ENCODE measurements around the gene SUSD2.
"Not testable (repeated sequence)": the region's sequence is repeated elsewhere in the genome, so short reads cannot be mapped to it uniquely, and the experiment has no call there.

Gene SUSD2

DNA sequence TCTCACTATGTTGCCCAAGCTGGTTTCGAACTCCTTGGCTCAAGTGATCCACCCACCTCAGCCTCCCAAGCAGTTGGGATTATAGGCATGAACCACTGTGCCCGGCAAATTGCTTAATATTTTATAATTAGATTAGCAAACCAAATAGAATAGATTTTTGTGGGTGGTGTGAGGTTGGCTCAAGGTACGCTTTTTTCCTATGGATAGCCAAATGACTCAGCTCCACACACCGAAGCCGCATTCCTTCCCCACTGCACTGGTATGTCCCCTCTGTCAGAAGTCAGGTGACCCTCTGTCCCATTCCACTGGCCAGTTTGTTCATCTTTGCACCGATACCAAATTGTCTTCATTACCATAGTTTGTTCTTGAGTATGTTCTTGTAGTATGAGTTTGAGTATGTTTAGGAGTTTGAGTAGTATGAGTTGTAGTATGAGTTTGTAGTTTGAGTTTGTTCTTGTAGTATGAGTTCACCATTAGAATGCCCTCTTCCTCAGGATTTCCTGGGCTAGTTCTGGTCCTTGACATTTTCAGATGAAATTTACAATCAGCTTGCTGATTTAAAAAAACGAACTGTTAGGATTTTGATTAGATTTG, 19.4 kb downstream of the SUSD2 start:
- H3K4me3 ChIP-seq (ENCODE audit: low read depth, low read length): no peak overlapping the region
- TF ChIP-seq, protein P1, sequence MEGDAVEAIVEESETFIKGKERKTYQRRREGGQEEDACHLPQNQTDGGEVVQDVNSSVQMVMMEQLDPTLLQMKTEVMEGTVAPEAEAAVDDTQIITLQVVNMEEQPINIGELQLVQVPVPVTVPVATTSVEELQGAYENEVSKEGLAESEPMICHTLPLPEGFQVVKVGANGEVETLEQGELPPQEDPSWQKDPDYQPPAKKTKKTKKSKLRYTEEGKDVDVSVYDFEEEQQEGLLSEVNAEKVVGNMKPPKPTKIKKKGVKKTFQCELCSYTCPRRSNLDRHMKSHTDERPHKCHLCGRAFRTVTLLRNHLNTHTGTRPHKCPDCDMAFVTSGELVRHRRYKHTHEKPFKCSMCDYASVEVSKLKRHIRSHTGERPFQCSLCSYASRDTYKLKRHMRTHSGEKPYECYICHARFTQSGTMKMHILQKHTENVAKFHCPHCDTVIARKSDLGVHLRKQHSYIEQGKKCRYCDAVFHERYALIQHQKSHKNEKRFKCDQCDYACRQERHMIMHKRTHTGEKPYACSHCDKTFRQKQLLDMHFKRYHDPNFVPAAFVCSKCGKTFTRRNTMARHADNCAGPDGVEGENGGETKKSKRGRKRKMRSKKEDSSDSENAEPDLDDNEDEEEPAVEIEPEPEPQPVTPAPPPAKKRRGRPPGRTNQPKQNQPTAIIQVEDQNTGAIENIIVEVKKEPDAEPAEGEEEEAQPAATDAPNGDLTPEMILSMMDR (IDR thresholded peaks at IDR 0.05; ENCODE audit: low read depth, low read length, missing control alignments): no peak
- no peak for DNase-seq (ENCODE audit: low read depth)

DNA sequence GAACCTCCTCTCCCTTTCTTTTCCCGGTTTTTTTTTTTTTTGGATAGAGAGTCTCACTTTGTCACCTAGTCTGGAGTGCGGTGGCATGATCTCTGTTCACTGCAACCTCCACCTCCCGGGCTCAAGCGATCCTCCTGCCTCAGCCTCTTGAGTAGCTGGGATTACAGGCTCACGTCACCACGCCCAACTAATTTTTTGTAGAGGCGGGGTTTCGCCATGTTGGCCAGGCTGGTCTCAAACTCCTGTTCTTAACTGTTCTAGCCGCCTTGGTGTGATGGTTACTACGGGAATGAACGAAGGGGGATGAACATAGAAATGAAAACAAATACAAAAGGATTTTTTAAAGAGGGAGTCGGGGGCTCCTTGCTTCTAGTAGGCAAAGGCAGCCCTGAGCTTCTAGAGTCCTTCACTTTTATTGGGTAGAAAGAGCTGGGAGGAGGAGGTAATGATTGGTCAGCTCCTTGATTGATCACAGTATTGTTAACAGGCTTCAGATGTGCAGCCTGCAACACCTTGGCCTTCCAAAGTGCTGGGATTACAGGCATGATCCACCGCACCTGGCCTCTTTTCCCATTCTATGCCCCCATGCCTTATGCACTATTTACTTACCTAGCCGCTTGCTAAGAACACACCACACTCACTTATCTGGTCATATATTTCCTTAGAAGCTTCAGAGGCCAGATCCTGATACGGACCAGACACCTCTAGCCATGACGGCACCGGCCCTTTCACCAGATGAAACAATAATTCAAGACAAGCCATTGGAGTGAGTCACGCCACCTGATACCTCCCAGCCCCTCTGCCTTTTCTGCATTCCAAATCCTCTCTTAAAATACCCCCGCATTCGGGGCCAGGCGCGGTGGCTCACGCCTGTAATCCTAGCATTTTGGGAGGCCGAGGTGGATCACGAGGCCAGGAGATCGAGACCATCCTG, 20.7 kb downstream of the SUSD2 start:
- TF ChIP-seq, protein P1 (IDR thresholded peaks at IDR 0.05; ENCODE audit: low read depth, low read length, missing control alignments): no peak
- DNase-seq (ENCODE audit: low read depth): no peak
- no peak overlapping the region for H3K4me3 ChIP-seq (ENCODE audit: low read depth, low read length)

DNA sequence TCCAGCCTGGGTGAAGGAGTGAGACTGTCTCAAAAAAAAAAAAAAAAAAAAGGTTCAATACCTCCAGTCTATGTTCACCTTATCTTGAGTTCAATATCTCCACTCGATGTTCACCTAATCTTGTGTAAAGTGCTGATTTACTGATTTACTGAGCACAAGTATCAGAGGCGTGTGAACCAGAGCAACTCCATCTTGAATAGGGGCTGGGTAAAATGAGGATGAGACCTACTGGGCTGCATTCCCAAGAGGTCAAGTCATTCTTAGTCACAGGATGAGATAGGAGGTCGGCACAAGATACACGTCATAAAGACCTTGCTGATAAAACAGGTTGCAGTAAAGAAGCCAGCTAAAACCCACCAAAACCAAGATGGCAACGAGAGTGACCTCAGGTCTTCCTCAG, 22.6 kb downstream of the SUSD2 start:
- not testable (repeated sequence) for DNase-seq (ENCODE audit: low read depth); H3K4me3 ChIP-seq (ENCODE audit: low read depth, low read length)

DNA sequence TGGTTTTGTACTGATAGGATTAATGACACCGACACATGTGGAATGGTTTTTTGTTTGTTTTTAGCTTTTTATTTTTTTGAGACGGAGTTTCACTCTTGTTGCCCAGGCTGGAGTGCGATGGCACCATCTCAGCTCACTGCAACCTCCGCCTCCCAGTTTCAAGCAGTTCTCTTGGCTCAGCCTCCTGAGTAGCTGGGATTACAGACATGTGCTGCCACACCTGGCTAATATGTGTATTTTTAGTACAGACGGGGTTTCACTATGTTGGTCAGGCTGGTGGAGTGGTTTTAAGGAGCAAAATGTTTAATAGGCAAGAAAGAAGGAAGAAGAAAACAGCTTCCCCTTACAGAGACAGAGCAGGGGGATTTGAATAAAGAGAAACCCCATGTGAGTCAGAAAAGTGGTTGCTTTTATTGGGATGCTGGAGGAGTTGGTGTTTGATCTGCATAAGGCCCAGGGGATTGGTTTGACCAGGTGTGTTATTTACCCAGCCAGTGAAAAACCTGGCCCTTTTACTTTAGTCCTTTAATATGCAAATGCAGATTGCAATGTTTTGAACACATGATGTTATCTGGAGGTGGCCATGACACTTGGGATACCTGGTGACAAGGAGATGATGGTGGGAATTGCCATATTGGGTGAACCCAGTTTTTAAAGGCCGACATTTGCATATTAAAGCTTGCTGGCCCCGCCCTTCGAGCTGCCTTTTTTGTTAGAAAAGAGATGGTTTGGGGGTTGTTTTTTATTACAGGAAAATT, 24.3 kb downstream of the SUSD2 start:
- TF ChIP-seq, protein P1 (IDR thresholded peaks at IDR 0.05; ENCODE audit: low read depth, low read length, missing control alignments): no peak
- H3K4me3 ChIP-seq (ENCODE audit: low read depth, low read length): no peak overlapping the region
- DNase-seq (ENCODE audit: low read depth): no peak

DNA sequence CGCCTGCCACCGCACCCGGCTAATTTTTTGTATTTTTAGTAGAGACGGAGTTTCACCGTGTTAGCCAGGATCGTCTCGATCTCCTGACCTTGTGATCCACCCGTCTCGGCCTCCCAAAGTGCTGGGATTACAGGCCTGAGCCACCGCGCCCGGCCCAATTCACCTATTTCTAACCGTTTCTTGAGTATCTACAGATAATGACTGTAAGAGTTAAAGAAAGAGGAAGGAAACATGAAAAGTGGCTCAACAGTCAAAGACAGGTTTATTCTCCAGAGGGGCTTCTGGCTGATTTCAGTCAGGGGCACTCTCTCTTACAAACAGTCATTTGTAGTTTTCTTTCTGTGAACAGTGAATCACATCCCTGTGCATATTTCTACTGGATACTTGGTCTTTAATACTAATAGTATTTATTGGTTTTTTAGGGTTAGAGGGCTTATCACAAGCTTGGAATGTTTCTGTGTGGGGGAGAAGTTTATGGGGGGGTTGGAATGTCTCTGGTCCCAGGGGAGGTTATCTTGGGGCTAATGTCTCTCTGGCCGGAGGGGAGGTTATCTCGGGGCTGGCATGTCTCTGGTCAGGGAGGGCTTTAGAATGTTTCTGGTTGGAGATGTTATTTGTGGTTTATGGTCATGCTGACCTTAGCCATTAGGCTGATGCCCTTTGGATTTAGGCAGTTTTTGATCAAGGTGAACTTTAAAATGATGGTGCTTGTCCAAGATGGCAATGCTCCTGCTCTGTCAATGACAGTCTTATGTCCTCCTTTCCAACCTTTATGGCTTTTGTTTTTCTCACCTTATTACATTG, 25.4 kb downstream of the SUSD2 start:
- DNase-seq (ENCODE audit: low read depth); H3K4me3 ChIP-seq (ENCODE audit: low read depth, low read length): not testable (repeated sequence)

DNA sequence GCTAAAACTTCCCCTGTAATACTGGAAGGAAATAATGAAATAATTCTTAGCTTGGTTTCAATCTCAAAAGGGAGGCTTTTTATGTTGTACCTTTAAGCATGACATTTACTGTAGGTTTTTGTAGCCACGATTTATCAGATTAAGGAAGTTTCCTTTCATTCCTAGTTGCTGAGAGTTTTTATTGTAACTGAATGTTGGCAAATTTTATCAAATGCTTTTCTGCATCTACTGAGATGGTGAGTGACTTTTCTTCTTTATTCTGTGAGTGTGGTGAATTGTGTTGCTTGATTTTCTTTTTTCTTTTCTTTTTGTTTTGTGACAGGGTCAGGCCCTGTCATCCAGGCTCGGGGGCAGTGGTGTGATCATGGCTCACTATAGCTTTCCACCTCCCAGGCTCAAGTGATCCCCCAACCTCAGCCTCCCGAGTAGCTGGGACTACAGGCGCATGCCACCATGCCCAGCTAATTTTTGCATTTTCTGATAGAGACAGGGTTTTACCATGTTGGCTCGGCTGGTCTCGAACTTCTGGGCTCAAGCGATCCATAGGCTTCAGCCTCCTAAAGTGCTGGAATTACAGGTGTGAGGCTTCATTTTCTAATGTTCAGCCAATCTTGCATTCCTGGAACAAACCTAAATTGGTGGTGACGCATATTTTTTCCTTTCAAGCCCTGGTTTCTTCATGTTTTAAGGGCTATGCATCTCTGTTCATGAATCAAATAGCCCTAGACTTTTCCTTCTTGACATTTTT, 26.2 kb downstream of the SUSD2 start:
- no peak overlapping the region for H3K4me3 ChIP-seq (ENCODE audit: low read depth, low read length)
- TF ChIP-seq, protein P1 (IDR thresholded peaks at IDR 0.05; ENCODE audit: low read depth, low read length, missing control alignments): no peak
- no peak for DNase-seq (ENCODE audit: low read depth)
